Pulmonary artery endothelial cell (primary cell): ENCODE measurements around the gene CEBPA. TPM values are rescaled to one million over a fixed set of nuclear protein-coding genes. Genes with fewer than 3 reads are reported as not detected.

Experiments
- DNase-seq: peaks from one replicate; pipeline ENCODE4 v3.0.0-alpha.2; 2011; ENCODE audit warnings: low read depth, low spot score
- total RNA-seq: library from RNA; depleted of rRNA; stranded (reverse); fragments of >200 nt; gene quantifications from 2 replicates; pipeline ENCODE4 v1.2.3, GENCODE V29; 2014

The CEBPA gene
- total RNA-seq, 1 donor from 2014 or later: 0.13 TPM

GRCh38 chr19:33252418-33252962 is 49.8 kb downstream of the CEBPA start:
- no peak for DNase-seq

- no peak for DNase-seq
Measured at GRCh38 chr19:33251526-33252090, 50.7 kb downstream of the CEBPA start.

GRCh38 chr19:33251076-33251475 is 51.3 kb downstream of the CEBPA start:
- DNase-seq: no peak

GRCh38 chr19:33250500-33250899 is 51.8 kb downstream of the CEBPA start:
- DNase-seq: no peak

Other genes starting within 250 kb of the CEBPA start
- 2.4 and 3.3 TPM in 2 replicates for gene RHPN2, start 237.6 kb downstream of the CEBPA start, total RNA-seq
- 7.1 and 7.3 TPM in 2 replicates for gene GPATCH1, start 221.4 kb downstream of the CEBPA start, total RNA-seq
- gene WDR88, start 170.4 kb downstream of the CEBPA start, total RNA-seq: 0.14 TPM in 1 of 2 replicates, not detected in the other
- 11.1 and 12.0 TPM in 2 replicates for gene LRP3, start 108.2 kb downstream of the CEBPA start, total RNA-seq
- gene SLC7A10, start 76.7 kb downstream of the CEBPA start, total RNA-seq: not detected in 2 replicates
- 31.3 and 37.5 TPM in 2 replicates for gene CEBPG, start 71.2 kb upstream of the CEBPA start, total RNA-seq
- gene PEPD, start 219.3 kb upstream of the CEBPA start, total RNA-seq: 56.1 and 63.5 TPM in 2 replicates